ENCODE data around the gene HCRT. TPM values are rescaled to one million over a fixed set of nuclear protein-coding genes. Genes with fewer than 3 reads are reported as not detected.

The HCRT gene
- total and polyA plus RNA-seq, 11 donors: not detected

DNA sequence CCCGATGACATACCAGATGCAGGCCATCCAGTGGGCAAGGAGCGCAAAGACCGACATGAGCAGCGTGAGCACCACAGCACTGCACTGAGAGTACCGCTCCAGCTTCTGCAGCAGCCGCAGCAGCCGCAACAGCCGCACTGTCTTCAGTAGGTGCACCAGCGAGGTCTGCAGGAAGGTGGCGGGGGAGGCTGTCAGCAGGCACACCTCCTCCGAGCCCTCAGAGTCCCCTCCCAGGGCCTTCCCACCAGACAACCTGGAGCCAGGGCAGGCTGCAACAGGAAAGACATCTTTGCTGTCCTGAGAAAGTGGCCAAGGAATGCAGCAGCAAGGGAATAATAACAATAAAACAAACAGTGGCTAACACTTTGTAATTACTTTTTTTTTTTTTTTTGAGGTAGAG is 13.4 kb downstream of the HCRT start:
- DNase-seq: peak in 2 of 5 donors; percentile 55 to 61
- intact Hi-C loops (cut with DNase I): no loop called here
- H3K36me3 ChIP-seq: no peaks in the 10 kb centered on the region
- WGBS, 4 donors: 44 to 59% (median 49%) methylated on average over 11 of the region's 11 CpGs
- ATAC-seq: peak in 1 of 4 donors; percentile 9
- no peak overlapping the region for H3K27ac ChIP-seq
- H3K4me3 ChIP-seq: no peak overlapping the region
- TF ChIP-seq, protein P1, sequence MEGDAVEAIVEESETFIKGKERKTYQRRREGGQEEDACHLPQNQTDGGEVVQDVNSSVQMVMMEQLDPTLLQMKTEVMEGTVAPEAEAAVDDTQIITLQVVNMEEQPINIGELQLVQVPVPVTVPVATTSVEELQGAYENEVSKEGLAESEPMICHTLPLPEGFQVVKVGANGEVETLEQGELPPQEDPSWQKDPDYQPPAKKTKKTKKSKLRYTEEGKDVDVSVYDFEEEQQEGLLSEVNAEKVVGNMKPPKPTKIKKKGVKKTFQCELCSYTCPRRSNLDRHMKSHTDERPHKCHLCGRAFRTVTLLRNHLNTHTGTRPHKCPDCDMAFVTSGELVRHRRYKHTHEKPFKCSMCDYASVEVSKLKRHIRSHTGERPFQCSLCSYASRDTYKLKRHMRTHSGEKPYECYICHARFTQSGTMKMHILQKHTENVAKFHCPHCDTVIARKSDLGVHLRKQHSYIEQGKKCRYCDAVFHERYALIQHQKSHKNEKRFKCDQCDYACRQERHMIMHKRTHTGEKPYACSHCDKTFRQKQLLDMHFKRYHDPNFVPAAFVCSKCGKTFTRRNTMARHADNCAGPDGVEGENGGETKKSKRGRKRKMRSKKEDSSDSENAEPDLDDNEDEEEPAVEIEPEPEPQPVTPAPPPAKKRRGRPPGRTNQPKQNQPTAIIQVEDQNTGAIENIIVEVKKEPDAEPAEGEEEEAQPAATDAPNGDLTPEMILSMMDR (IDR thresholded peaks at IDR 0.05): peak in 1 of 12 donors; percentile 14
- no peak for TF ChIP-seq POLR2A (IDR thresholded peaks at IDR 0.05)
- no peaks in the 10 kb centered on the region for H3K9me3 ChIP-seq
- H3K27me3 ChIP-seq: no peaks in the 10 kb centered on the region
- H3K4me1 ChIP-seq: no peaks in the 10 kb centered on the region

DNA sequence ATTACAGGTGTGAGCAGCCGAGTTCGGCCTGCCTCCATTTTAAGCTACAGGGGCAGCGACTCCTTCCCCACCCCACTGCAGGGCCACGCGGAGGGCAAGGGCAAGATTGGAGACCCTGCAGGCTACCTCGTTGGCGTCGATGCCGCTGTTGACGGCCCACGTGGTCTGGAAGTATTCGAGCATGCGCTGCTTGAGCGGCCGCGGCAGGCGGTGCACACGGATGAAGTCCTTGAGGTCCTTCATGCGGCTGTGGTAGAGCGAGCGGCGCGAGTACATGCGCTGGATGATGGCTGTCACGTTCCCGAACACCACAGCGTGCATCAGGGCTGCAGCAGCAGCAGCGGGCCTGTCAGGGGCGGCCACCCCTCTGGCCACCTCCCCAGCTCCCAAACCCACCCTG is 15.9 kb downstream of the HCRT start:
- Histone ChIP-seq H3K4me3 (no peak overlapping the region), H3K27ac (no peak overlapping the region), H3K36me3 (no peaks in the 10 kb centered on the region), H3K27me3 (no peaks in the 10 kb centered on the region), H3K9me3 (no peaks in the 10 kb centered on the region), H3K4me1 (no peaks in the 10 kb centered on the region)
- ATAC-seq: no peak
- no peak for DNase-seq
- intact Hi-C loops (cut with DNase I): no loop called here
- TF ChIP-seq POLR2A (IDR thresholded peaks at IDR 0.05): no peak
- TF ChIP-seq, protein P1 (IDR thresholded peaks at IDR 0.05): no peak
- WGBS, 4 donors: 90 to 97% (median 92%) methylated on average over 19 to 29 of the region's 29 CpGs

DNA sequence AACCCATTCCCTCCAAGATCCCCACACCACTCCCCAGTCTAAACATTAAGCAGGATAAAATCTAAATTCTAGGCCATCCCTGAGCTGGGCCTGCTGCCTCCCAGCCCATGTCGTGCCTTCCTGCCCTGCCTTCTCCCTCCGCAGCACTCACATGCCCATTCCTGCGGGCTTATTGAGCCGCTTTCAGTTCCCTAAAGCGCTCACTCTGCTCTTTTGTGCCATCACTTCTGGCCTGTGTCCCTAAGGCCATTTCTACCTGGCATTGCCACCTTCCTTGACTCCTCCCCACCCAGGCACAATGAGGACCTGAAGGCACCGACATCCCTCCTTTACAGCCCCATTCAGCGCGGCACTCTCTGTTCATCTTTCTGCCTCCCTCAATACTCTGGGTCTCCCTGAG is 17.4 kb downstream of the HCRT start:
- Histone ChIP-seq H3K4me1 (no peaks in the 10 kb centered on the region), H3K9me3 (no peaks in the 10 kb centered on the region), H3K36me3 (no peaks in the 10 kb centered on the region), H3K27ac (no peak overlapping the region), H3K4me3 (no peak overlapping the region), H3K27me3 (no peaks in the 10 kb centered on the region)
- TF ChIP-seq, protein P1 (IDR thresholded peaks at IDR 0.05): no peak
- no peak for TF ChIP-seq POLR2A (IDR thresholded peaks at IDR 0.05)
- DNase-seq (no peak), ATAC-seq (no peak)
- intact Hi-C loops (cut with DNase I): no loop called here
- WGBS, 4 donors: 93 to 95% (median 94%) methylated on average over 8 of the region's 8 CpGs

DNA sequence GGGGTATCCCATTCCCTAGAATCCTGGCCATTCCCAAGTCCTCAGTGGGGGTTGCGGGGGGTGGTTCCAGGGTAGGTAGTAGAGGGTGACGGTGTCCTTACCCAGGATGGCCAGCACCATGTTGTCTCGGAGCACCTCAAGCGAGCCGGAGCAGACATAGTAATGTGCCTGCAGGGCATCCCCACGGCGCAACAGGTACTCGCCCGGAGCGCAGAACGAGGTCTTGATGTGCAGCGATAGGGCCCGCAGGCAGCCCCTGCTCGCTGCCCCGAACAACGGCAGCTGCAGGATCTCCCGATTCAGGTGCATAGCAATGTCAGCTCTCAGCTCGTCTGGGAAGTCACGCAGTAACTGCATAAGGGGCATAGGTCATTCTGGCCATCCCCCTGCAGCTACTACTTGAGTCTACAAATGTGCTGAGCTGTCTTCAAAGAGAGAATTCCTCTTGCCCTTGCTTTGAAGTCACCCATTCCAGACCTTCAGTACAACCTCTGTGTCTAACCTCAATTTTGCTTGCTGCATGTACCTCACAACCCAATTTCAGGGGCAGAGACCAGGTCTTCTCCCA is 19.0 kb downstream of the HCRT start:
- H3K4me3 ChIP-seq: no peak overlapping the region
- WGBS, 4 donors: 89 to 92% (median 91%) methylated on average over 14 to 19 of the region's 19 CpGs
- no peak for TF ChIP-seq POLR2A (IDR thresholded peaks at IDR 0.05)
- TF ChIP-seq, protein P1 (IDR thresholded peaks at IDR 0.05): no peak
- intact Hi-C loops (cut with DNase I): no loop called here
- DNase-seq (no peak), ATAC-seq (no peak)
- H3K4me1 ChIP-seq: peaks cover 0 to 4% (median 0%) of the 10 kb centered on the region in 12 donors
- no peaks in the 10 kb centered on the region for H3K9me3 ChIP-seq
- H3K27me3 ChIP-seq: no peaks in the 10 kb centered on the region
- H3K36me3 ChIP-seq: no peaks in the 10 kb centered on the region
- no peak overlapping the region for H3K27ac ChIP-seq
